OCI-LY1 (cell line): ENCODE results near the gene RANBP1.

Experiments
- H2AFZ ChIP-seq: fragments of 200-600 bp; sonication (generic), shearing (Covaris generic); 2 replicates; pipeline ENCODE4 v1.6.0; 2014; ENCODE audit warnings: antibody characterized with exemption, mild to moderate bottlenecking, low read length
- H3F3A ChIP-seq: fragments of 200-600 bp; sonication (generic), shearing (Covaris generic); 2 replicates; pipeline ENCODE4 v1.6.0; 2014; ENCODE audit warnings: mild to moderate bottlenecking, antibody characterized with exemption, low read length, moderate library complexity; ENCODE audit not compliant: insufficient read depth
- H3K27ac ChIP-seq: fragments of 200-600 bp; sonication (generic); 2 replicates; pipeline ENCODE4 v1.5.1; 2014; ENCODE audit warnings: low read length, mixed run types, mild to moderate bottlenecking, low read depth; ENCODE audit not compliant: poor library complexity, severe bottlenecking
- H3K27me3 ChIP-seq: fragments of 200-600 bp; sonication (generic); 2 replicates; pipeline ENCODE4 v1.6.0; 2014; ENCODE audit warnings: antibody characterized with exemption, mild to moderate bottlenecking, low read length, moderate library complexity; ENCODE audit not compliant: insufficient read depth
- H3K36me3 ChIP-seq: fragments of 200-600 bp; sonication (generic); 2 replicates; pipeline ENCODE4 v1.6.1; 2014; ENCODE audit warnings: mild to moderate bottlenecking, antibody characterized with exemption, low read length, moderate library complexity, mixed read lengths; ENCODE audit not compliant: insufficient read depth
- H3K4me1 ChIP-seq: fragments of 200-600 bp; sonication (generic); 2 replicates; pipeline ENCODE4 v1.5.1; 2014; ENCODE audit warnings: mild to moderate bottlenecking, low read length, moderate library complexity; ENCODE audit not compliant: insufficient read depth, severe bottlenecking
- H3K4me2 ChIP-seq: fragments of 200-600 bp; sonication (generic), shearing (Covaris generic); 2 replicates; pipeline ENCODE4 v1.6.1; 2014; ENCODE audit warnings: low read length
- H3K4me3 ChIP-seq: fragments of 200-600 bp; sonication (generic); 2 replicates; pipeline ENCODE4 v1.5.1; 2014; ENCODE audit warnings: low read length, low read depth, mild to moderate bottlenecking, mixed read lengths; ENCODE audit not compliant: poor library complexity, severe bottlenecking
- H3K79me2 ChIP-seq: fragments of 200-600 bp; shearing (Covaris generic); 2 replicates; pipeline ENCODE4 v1.6.1; 2016; ENCODE audit warnings: mixed run types, low read length, mixed read lengths; ENCODE audit not compliant: insufficient read depth
- H3K9ac ChIP-seq: fragments of 200-600 bp; sonication (generic), shearing (Covaris generic); 2 replicates; pipeline ENCODE4 v1.6.1; 2014; ENCODE audit warnings: mild to moderate bottlenecking, low read length, mixed read lengths
- H3K9me2 ChIP-seq: fragments of 200-600 bp; sonication (generic), shearing (Covaris generic); 2 replicates; pipeline ENCODE4 v1.6.1; 2014; ENCODE audit warnings: low read depth, mild to moderate bottlenecking, low read length, mixed read lengths
- H3K9me3 ChIP-seq: fragments of 200-600 bp; shearing (Covaris generic); 2 replicates; pipeline ENCODE4 v1.6.1; 2014; ENCODE audit warnings: low read length, mixed read lengths
- H4K20me1 ChIP-seq: fragments of 200-600 bp; sonication (generic), shearing (Covaris generic); 2 replicates; pipeline ENCODE4 v1.6.0; 2016; ENCODE audit warnings: mild to moderate bottlenecking, low read length; ENCODE audit not compliant: insufficient read depth
- CTCF ChIP-seq: fragments of 200-600 bp; sonication (generic), shearing (Covaris generic); IDR thresholded peaks from 2 replicates; pipeline ENCODE4 v1.5.1; 2017; ENCODE audit warnings: mild to moderate bottlenecking, antibody characterized with exemption, low read length, moderate library complexity, mixed read lengths
- EZH2 ChIP-seq: fragments of 200-600 bp; sonication (generic), shearing (Covaris generic); IDR thresholded peaks from 2 replicates; pipeline ENCODE4 v1.8.0; 2017; ENCODE audit warnings: borderline replicate concordance, mixed run types, mild to moderate bottlenecking, antibody characterized with exemption, low read length, moderate library complexity, mixed read lengths

The RANBP1 gene

DNA sequence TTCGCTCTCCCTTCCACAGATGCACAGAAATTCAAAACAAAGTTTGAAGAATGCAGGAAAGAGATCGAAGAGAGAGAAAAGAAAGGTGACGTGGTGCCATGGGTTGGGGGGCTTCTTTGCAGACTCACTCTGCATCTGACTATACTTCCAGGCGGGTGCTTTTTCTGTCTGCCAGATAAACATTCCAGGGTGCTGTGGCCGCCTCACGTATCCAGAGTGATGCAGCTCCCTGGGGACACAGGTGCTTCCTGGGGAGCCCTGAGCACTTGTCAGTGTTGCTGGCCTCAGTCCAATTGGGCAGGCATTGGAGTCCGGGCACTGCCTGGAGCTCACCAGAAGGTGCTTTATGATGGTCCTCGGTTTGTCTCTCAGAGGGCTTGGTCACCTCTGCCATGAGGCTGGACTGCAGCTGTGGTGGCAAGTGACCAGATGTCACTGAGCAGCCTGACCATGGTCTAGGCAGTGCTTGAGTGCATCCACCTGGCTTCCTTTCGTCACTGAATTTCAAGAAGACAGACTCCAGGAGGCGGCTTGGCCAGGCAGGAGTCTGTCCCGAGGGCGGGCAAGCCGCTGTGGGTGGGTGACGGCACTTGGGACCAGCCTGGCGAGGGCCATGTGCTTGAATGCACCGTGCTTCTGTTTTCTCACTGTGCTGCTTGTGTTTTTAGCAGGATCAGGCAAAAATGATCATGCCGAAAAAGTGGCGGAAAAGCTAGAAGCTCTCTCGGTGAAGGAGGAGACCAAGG lies 10.6 kb downstream of the RANBP1 start:
- H3K4me1 ChIP-seq = peaks cover 6% of the 10 kb centered on the region
- no peak overlapping the region for H3K4me2 ChIP-seq
- no peaks in the 10 kb centered on the region for H3K9me3 ChIP-seq
- no peak for TF ChIP-seq CTCF
- no peak for TF ChIP-seq EZH2
- H3F3A ChIP-seq = no peaks in the 10 kb centered on the region; the same call in 1 of the 2 replicates
- no peak overlapping the region for H3K9ac ChIP-seq
- no peaks in the 10 kb centered on the region for H3K9me2 ChIP-seq
- H3K79me2 ChIP-seq = peaks cover 7% of the 10 kb centered on the region
- peaks cover 64% of the 10 kb centered on the region for H3K36me3 ChIP-seq
- H3K27ac ChIP-seq = no peak overlapping the region
- no peaks in the 10 kb centered on the region for H4K20me1 ChIP-seq
- H3K4me3 ChIP-seq = no peak overlapping the region
- no peaks in the 10 kb centered on the region for H3K27me3 ChIP-seq
- H2AFZ ChIP-seq = no peak overlapping the region

DNA sequence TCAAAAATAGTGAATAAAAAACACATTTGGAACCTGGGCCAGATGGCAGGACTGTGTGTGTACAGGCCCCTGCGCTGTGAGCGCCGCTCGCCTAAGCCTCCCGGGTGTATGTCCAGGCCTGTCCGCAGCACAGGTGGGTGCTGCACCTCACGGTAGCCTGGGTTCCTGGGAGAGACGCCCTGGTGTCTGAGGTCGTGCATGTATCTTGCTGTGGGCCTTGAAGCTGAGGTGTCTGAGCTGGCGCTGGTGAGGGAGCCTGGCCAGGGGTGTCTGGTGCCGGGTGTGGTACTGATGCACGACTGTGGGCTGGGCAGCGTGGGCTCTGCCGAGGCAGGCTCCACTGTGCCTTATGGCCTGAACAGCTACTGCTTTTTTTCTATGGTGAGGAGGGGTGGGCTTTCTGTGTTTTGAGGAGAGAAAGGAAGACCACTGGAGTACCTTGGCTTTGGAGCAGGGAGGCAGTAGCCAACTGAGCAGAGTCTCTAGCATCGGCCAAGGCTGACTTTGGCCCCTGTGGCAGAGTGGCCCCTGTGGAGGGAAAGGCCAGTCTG lies 11.5 kb downstream of the RANBP1 start:
- H3K27ac ChIP-seq = no peak overlapping the region
- peaks cover 55% of the 10 kb centered on the region for H3K36me3 ChIP-seq
- no peak overlapping the region for H3K4me2 ChIP-seq
- no peaks in the 10 kb centered on the region for H3K9me3 ChIP-seq
- no peaks in the 10 kb centered on the region for H3K27me3 ChIP-seq
- H3K9me2 ChIP-seq = no peaks in the 10 kb centered on the region
- no peak overlapping the region for H2AFZ ChIP-seq
- no peaks in the 10 kb centered on the region for H4K20me1 ChIP-seq
- H3K4me3 ChIP-seq = no peak overlapping the region
- TF ChIP-seq EZH2 (no peak), CTCF (no peak)
- peaks cover 6% of the 10 kb centered on the region for H3K4me1 ChIP-seq
- H3K9ac ChIP-seq = no peak overlapping the region
- H3K79me2 ChIP-seq = peaks cover under 1% of the 10 kb centered on the region; the same call in 1 of the 2 replicates
- no peaks in the 10 kb centered on the region; the same call in 1 of the 2 replicates for H3F3A ChIP-seq

GRCh38 chr22:20127869-20128618 lies 12.1 kb downstream of the RANBP1 start:
- Histone ChIP-seq H3K4me2 (no peak overlapping the region), H3K4me3 (no peak overlapping the region), H3K9me3 (no peaks in the 10 kb centered on the region), H3K9me2 (no peaks in the 10 kb centered on the region), H3K9ac (no peak overlapping the region), H2AFZ (no peak overlapping the region), H3K27ac (no peak overlapping the region), H3K36me3 (peaks cover 54% of the 10 kb centered on the region), H3K4me1 (peaks cover 6% of the 10 kb centered on the region), H3K79me2 (no peaks in the 10 kb centered on the region), H3K27me3 (no peaks in the 10 kb centered on the region), H3F3A (no peaks in the 10 kb centered on the region; the same call in 1 of the 2 replicates), H4K20me1 (no peaks in the 10 kb centered on the region)
- TF ChIP-seq CTCF (no peak), EZH2 (no peak)
